Hepatocyte (in vitro differentiated cells): Measurements from ENCODE around the gene SLC20A1. TPM values are rescaled to one million over a fixed set of nuclear protein-coding genes. Genes with fewer than 3 reads are reported as not detected.

Experiments
- DNase-seq: peaks from one replicate; pipeline ENCODE4 v3.0.0-alpha.2; 2016; ENCODE audit warnings: low spot score
- H2AFZ ChIP-seq: fragments of 200-600 bp; sonication (generic); 2 replicates; pipeline ENCODE4 v1.6.0; 2016; ENCODE audit warnings: antibody characterized with exemption, mild to moderate bottlenecking
- H3K27ac ChIP-seq: fragments of 200-600 bp; sonication (generic); 2 replicates; pipeline ENCODE4 v1.5.1; 2016; ENCODE audit warnings: mild to moderate bottlenecking
- H3K27me3 ChIP-seq: fragments of 200-600 bp; sonication (generic); 2 replicates; pipeline ENCODE4 v1.6.1; 2016
- H3K36me3 ChIP-seq: fragments of 200-600 bp; sonication (generic); replicated peaks from 2 replicates; pipeline ENCODE4 v1.5.1; 2016; ENCODE audit warnings: low read depth; ENCODE audit not compliant: insufficient read depth
- H3K4me1 ChIP-seq: fragments of 200-600 bp; sonication (generic); 2 replicates; pipeline ENCODE4 v1.5.1; 2016; ENCODE audit warnings: mild to moderate bottlenecking, moderate library complexity; ENCODE audit not compliant: insufficient read depth
- H3K4me2 ChIP-seq: fragments of 200-600 bp; sonication (generic); 2 replicates; pipeline ENCODE4 v1.6.0; 2016
- H3K4me3 ChIP-seq: fragments of 200-600 bp; sonication (generic); 2 replicates; pipeline ENCODE4 v1.5.1; 2016; ENCODE audit warnings: mild to moderate bottlenecking
- H3K79me2 ChIP-seq: fragments of 200-600 bp; sonication (generic); 2 replicates; pipeline ENCODE4 v1.6.0; 2017; ENCODE audit warnings: mild to moderate bottlenecking
- H3K9me2 ChIP-seq: fragments of 200-600 bp; sonication (generic); replicated peaks from 2 replicates; pipeline ENCODE4 v1.6.0; 2017; ENCODE audit warnings: mild to moderate bottlenecking; ENCODE audit not compliant: insufficient read depth
- H3K9me3 ChIP-seq: fragments of 200-600 bp; sonication (generic); 2 replicates; pipeline ENCODE4 v1.5.1; 2016; ENCODE audit warnings: low read depth, mild to moderate bottlenecking
- H4K20me1 ChIP-seq: fragments of 200-600 bp; sonication (generic); 2 replicates; pipeline ENCODE4 v1.6.0; 2016; ENCODE audit warnings: mild to moderate bottlenecking; ENCODE audit not compliant: insufficient read depth, poor library complexity, severe bottlenecking
- CTCF ChIP-seq: fragments of 200-600 bp; sonication (generic); IDR thresholded peaks from 2 replicates; pipeline ENCODE4 v1.5.1; 2016; ENCODE audit warnings: antibody characterized with exemption, mild to moderate bottlenecking; ENCODE audit not compliant: poor library complexity
- EZH2 ChIP-seq: fragments of 200-600 bp; sonication (generic); IDR thresholded peaks from 2 replicates; pipeline ENCODE4 v1.6.1; 2016; ENCODE audit warnings: antibody characterized with exemption, mild to moderate bottlenecking, borderline replicate concordance
- EZH2phosphoT487 ChIP-seq: fragments of 200-600 bp; sonication (generic); IDR thresholded peaks from one replicate; pipeline ENCODE4 v1.6.1; 2018; ENCODE audit warnings: antibody characterized with exemption, mild to moderate bottlenecking, low read depth, moderate library complexity; ENCODE audit not compliant: unreplicated experiment, severe bottlenecking
- WGBS: methylation state at CpG from one replicate; pipeline ENCODE4 v1.1.6; 2016; ENCODE audit warnings: low lambda C conversion rate; ENCODE audit errors: missing lambda C conversion rate; 5-methylcytosine and 5-hydroxymethylcytosine counted together
- polyA plus RNA-seq: library from polyadenylated mRNA; unstranded; fragments of >200 nt; fragmentation: Nextera tagmentation; extraction: Ambion mirVana; gene quantifications from 2 replicates; pipeline ENCODE4 v1.2.1, GENCODE V29; 2016
- total RNA-seq: library from RNA; depleted of rRNA; stranded (reverse); fragments of >200 nt; gene quantifications from 2 replicates; pipeline ENCODE4 v1.2.3, GENCODE V29; 2014

SLC20A1 gene
- total and polyA plus RNA-seq, 2 experiments from 2014 or later, result 63.6 to 135 TPM

GRCh38 chr2:112621790-112622527 lies 23.8 kb upstream of the SLC20A1 start:
- no peaks in the 10 kb centered on the region for H3K9me3 ChIP-seq
- peak overlapping the region; percentile 60 for H3K4me2 ChIP-seq
- H3K27me3 ChIP-seq, result no peaks in the 10 kb centered on the region
- no peaks in the 10 kb centered on the region for H3K79me2 ChIP-seq
- no peak for TF ChIP-seq EZH2
- no peak for TF ChIP-seq EZH2phosphoT487
- no peak for TF ChIP-seq CTCF
- DNase-seq, result no peak
- peaks cover 4% of the 10 kb centered on the region for H3K4me1 ChIP-seq
- H3K36me3 ChIP-seq, result no peaks in the 10 kb centered on the region
- 79% methylated on average over 22 of the region's 22 CpGs for WGBS
- H3K27ac ChIP-seq, result peak overlapping the region; percentile 51
- H2AFZ ChIP-seq, result no peak overlapping the region
- no peaks in the 10 kb centered on the region for H3K9me2 ChIP-seq
- no peak overlapping the region for H3K4me3 ChIP-seq
- no peaks in the 10 kb centered on the region for H4K20me1 ChIP-seq

- no peaks in the 10 kb centered on the region for H3K36me3 ChIP-seq
- WGBS, result 34% methylated on average over 3 of the region's 3 CpGs
- DNase-seq, result peak; percentile 40
- H3K9me3 ChIP-seq, result no peaks in the 10 kb centered on the region
- H3K4me2 ChIP-seq, result peak overlapping the region; percentile 60
- no peaks in the 10 kb centered on the region for H3K27me3 ChIP-seq
- no peaks in the 10 kb centered on the region for H3K9me2 ChIP-seq
- H2AFZ ChIP-seq, result no peak overlapping the region
- no peaks in the 10 kb centered on the region for H3K79me2 ChIP-seq
- H3K4me1 ChIP-seq, result peaks cover 8% of the 10 kb centered on the region
- H4K20me1 ChIP-seq, result no peaks in the 10 kb centered on the region
- no peak overlapping the region for H3K4me3 ChIP-seq
- TF ChIP-seq EZH2phosphoT487 (no peak), EZH2 (no peak), CTCF (no peak)
- H3K27ac ChIP-seq, result peak overlapping the region; percentile 51
Observed at GRCh38 chr2:112622528-112622849, 23.2 kb upstream of the SLC20A1 start.

DNA sequence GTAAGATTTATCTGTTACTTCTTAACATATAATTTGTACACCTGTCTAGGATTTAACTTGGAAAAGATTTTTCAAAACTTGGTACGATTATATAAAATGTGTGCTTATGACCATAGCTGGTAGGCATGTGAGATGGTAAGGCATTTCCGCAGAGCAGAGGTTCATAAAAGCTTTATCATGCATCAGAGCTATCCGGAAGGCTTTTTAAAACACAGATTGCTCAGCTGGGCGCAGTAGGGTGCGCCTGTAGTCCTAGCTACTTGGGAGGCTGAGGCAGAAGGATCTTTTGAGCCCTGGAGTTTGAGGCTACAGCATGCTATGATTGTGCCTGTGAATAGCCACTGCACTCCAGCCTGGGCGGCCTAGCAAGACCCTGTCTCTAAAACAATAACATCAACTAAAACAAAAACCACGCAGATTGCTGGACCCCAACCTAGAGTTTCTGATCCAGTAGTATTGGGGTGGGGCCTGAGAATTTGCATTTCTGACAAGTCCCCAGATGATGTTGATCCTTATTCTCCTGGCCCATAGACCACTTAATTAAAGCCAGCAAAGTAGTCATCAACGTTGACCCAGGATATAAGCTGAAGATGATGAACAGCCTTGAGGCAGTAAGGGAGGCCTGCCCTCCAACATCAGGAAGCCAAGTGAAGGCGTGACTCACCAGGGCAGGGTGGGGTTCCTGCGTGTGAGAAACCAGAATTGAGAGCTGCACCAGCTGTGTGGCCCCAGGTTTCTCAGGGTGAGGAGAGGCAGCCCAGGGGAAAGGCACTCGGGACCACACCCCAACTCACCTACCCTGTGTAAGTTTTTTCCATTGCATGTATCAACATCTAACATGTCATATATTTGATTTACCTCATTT lies 21.6 kb upstream of the SLC20A1 start:
- H3K4me2 ChIP-seq, result no peak overlapping the region
- peak overlapping the region; percentile 35 for H3K27ac ChIP-seq
- no peaks in the 10 kb centered on the region for H3K79me2 ChIP-seq
- peaks cover 10% of the 10 kb centered on the region for H3K4me1 ChIP-seq
- H2AFZ ChIP-seq, result no peak overlapping the region
- peak; percentile 63 for DNase-seq
- no peaks in the 10 kb centered on the region for H3K9me2 ChIP-seq
- TF ChIP-seq EZH2phosphoT487 (no peak), EZH2 (no peak), CTCF (no peak)
- H3K27me3 ChIP-seq, result no peaks in the 10 kb centered on the region
- H4K20me1 ChIP-seq, result no peaks in the 10 kb centered on the region
- no peaks in the 10 kb centered on the region for H3K9me3 ChIP-seq
- 80% methylated on average over 11 of the region's 11 CpGs for WGBS
- H3K36me3 ChIP-seq, result no peaks in the 10 kb centered on the region
- no peak overlapping the region for H3K4me3 ChIP-seq
